ENCODE measurements around the gene TRIO.

The TRIO gene

DNA sequence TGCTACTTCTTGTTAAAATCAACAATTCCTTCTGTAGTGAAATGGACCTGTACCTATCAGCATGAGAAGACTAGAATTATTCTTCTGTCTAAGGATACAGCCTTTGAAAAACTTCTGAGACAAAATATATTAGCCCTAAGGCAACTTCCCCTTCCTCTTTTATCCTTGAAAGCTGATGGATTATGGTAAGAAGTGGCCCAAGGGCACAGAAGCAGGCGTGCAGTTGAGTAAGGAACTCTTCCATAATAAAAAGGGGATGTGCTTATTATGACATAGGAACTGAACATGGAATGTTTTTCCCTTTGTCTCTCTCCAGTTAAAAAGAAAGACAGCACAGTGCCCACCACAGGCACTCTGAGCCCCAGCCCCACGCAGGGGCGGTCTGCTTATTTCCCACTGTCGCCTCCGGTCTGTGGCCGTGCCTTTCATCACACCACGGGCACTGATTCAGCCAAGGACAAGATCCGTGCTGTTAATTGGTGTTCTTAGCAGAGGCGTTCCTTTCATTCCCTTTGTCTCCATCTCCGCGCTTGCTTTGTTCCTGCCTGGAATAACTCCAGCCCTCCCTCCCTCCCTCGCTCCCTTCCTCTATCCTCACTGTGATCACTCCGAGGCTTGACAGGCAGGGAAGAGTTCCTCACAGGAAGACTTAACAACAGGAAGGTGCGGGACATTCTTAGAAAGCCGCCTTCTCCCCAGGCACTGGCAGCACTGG is 302.6 kb downstream of the TRIO start:
- Mint-ChIP-seq H3K36me3 (peaks cover 17% of the 10 kb centered on the region), H3K27ac (no peak overlapping the region), H3K4me3 (no peak overlapping the region), H3K27me3 (no peaks in the 10 kb centered on the region), H3K4me1 (no peaks in the 10 kb centered on the region), H3K9me3 (no peaks in the 10 kb centered on the region)
- DNase-seq (ENCODE audit: low spot score in 2 of 2): no peak
- no peak for ATAC-seq (ENCODE audit: low read depth)

DNA sequence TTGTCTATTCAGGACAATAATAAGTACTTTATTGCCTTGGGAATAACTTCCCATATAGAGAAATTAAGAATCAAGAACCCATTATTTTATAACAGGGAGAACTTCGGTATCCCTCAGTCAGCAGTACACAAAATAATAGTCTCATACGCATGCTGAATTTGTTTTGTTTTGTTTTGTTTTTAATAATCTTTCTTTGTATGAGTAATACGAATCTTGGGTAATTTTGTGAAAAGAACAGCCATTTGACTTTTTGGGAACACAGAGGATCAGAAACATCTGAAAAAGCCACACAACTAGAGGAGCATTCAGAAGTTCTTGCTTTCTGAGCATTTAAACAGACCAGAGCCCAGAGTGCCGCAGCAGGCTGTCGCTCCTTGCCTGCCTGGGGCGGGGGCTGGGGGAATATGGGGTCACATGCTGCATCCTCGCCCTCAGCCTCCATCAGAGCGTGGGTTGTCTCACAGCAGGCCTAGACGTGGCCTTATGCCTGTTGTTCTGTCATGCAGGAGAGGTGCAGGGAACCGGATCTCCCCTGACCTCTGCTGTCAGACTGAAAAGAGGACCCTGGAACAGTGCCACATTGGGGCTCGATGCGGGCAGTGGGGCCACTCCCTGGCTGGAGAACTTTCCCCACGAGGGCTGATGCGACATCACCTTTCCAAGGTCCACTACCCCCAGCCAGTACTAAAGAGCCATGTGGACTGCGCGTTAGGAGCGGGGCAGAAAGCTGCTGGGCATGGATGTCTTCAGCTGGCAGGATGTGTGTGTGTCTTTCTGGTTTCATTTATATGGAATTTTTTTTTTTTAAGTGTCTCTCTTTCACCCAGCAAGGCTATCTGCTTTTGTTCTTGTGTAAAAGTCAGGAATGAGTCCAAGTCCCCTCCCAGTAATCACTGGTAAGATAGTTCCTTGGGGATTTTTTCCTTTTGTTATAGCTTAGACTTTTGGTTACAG is 305.1 kb downstream of the TRIO start:
- Mint-ChIP-seq H3K4me3 (no peak overlapping the region), H3K36me3 (peaks cover 16% of the 10 kb centered on the region), H3K9me3 (no peaks in the 10 kb centered on the region), H3K4me1 (no peaks in the 10 kb centered on the region), H3K27me3 (no peaks in the 10 kb centered on the region), H3K27ac (peak overlapping the region; percentile 78)
- DNase-seq (ENCODE audit: low spot score in 2 of 2) (no peak), ATAC-seq (ENCODE audit: low read depth) (peak; percentile 32)

GRCh38 chr5:14449052-14449661 is 306.0 kb downstream of the TRIO start:
- ATAC-seq (ENCODE audit: low read depth) (no peak), DNase-seq (ENCODE audit: low spot score in 2 of 2) (no peak)
- no peak overlapping the region for H3K27ac Mint-ChIP-seq
- no peaks in the 10 kb centered on the region for H3K27me3 Mint-ChIP-seq
- H3K36me3 Mint-ChIP-seq: peaks cover 21% of the 10 kb centered on the region
- no peaks in the 10 kb centered on the region for H3K9me3 Mint-ChIP-seq
- no peaks in the 10 kb centered on the region for H3K4me1 Mint-ChIP-seq
- H3K4me3 Mint-ChIP-seq: no peak overlapping the region

GRCh38 chr5:14450018-14450524 is 306.9 kb downstream of the TRIO start:
- H3K4me1 Mint-ChIP-seq: no peaks in the 10 kb centered on the region
- ATAC-seq (ENCODE audit: low read depth): no peak
- no peaks in the 10 kb centered on the region for H3K27me3 Mint-ChIP-seq
- no peaks in the 10 kb centered on the region for H3K9me3 Mint-ChIP-seq
- no peak overlapping the region for H3K27ac Mint-ChIP-seq
- no peak overlapping the region for H3K4me3 Mint-ChIP-seq
- peaks cover 29% of the 10 kb centered on the region for H3K36me3 Mint-ChIP-seq
- no peak for DNase-seq (ENCODE audit: low spot score in 2 of 2)

- no peak for ATAC-seq (ENCODE audit: low read depth)
- H3K9me3 Mint-ChIP-seq: no peaks in the 10 kb centered on the region
- H3K27ac Mint-ChIP-seq: no peak overlapping the region
- DNase-seq (ENCODE audit: low spot score in 2 of 2): no peak
- no peak overlapping the region for H3K4me3 Mint-ChIP-seq
- peaks cover 30% of the 10 kb centered on the region for H3K36me3 Mint-ChIP-seq
- no peaks in the 10 kb centered on the region for H3K27me3 Mint-ChIP-seq
- H3K4me1 Mint-ChIP-seq: no peaks in the 10 kb centered on the region
These were observed 307.6 kb downstream of the TRIO start for GRCh38 chr5:14450742-14451141.

DNA sequence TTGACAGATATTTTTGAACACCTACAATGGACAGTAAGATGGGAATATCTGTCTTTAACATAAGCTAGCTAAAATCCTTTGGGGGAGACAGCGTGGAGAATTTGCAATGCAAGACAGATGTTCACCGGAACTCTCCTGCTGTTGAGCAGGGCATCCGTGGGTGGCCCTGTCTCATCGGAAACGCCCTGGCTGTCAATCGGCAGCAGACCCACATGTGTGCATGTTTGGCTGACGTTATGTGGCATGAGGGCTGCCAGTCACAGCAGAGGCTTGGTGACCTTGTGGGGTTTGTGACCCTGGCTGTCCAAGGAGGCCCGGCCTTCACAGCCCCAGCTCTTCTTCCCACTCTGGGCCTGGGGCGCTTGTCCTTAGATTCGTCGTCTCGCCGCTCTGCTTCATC is 308.7 kb downstream of the TRIO start:
- DNase-seq (ENCODE audit: low spot score in 2 of 2) (no peak), ATAC-seq (ENCODE audit: low read depth) (no peak)
- Mint-ChIP-seq H3K36me3 (peaks cover 33% of the 10 kb centered on the region), H3K4me1 (no peaks in the 10 kb centered on the region), H3K27me3 (no peaks in the 10 kb centered on the region), H3K27ac (peak overlapping the region; percentile 60), H3K4me3 (no peak overlapping the region), H3K9me3 (no peaks in the 10 kb centered on the region)

DNA sequence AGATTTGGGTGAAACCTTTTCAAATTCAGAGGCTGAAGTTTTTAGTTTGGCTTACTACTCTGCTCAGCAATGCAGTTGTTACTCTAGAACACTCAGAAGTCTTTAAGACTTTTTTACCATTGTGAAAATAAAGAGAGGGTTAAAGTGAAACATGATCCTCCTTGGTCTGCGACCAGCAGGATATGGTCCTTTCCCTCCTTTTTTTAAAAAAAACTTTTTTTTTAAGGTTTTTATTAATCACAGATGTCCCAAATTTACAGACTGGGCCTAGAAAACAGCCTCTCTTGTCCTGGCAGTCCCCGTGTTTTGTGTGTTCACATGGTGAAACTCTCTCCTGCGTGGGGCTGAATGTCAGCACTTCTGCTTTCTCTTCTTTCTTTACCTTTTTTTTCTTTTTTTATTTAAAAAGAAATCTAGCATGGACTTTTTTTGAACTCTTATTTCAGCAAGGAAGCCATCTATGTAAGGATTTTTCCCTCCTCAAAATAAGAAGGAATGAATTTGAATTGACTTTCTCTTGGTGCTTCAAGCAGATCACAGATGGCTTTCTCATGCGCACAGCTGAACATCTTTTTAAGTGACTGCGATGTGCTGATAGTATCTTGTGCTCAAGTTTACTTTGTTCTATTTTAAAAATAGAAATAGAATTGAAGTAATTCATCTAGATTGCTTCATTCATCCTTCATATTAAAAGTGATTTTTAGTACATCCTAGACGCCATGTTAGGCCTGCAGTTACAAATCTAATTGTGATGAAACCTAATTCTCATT is 309.7 kb downstream of the TRIO start:
- Mint-ChIP-seq H3K4me3 (no peak overlapping the region), H3K9me3 (no peaks in the 10 kb centered on the region), H3K4me1 (no peaks in the 10 kb centered on the region), H3K27me3 (no peaks in the 10 kb centered on the region), H3K36me3 (peaks cover 34% of the 10 kb centered on the region), H3K27ac (peak overlapping the region; percentile 60)
- ATAC-seq (ENCODE audit: low read depth): no peak
- no peak for DNase-seq (ENCODE audit: low spot score in 2 of 2)

GRCh38 chr5:14453481-14453880 is 310.3 kb downstream of the TRIO start:
- no peak overlapping the region for H3K27ac Mint-ChIP-seq
- no peaks in the 10 kb centered on the region for H3K4me1 Mint-ChIP-seq
- H3K9me3 Mint-ChIP-seq: no peaks in the 10 kb centered on the region
- peaks cover 34% of the 10 kb centered on the region for H3K36me3 Mint-ChIP-seq
- no peak for ATAC-seq (ENCODE audit: low read depth)
- H3K4me3 Mint-ChIP-seq: no peak overlapping the region
- no peaks in the 10 kb centered on the region for H3K27me3 Mint-ChIP-seq
- no peak for DNase-seq (ENCODE audit: low spot score in 2 of 2)

DNA sequence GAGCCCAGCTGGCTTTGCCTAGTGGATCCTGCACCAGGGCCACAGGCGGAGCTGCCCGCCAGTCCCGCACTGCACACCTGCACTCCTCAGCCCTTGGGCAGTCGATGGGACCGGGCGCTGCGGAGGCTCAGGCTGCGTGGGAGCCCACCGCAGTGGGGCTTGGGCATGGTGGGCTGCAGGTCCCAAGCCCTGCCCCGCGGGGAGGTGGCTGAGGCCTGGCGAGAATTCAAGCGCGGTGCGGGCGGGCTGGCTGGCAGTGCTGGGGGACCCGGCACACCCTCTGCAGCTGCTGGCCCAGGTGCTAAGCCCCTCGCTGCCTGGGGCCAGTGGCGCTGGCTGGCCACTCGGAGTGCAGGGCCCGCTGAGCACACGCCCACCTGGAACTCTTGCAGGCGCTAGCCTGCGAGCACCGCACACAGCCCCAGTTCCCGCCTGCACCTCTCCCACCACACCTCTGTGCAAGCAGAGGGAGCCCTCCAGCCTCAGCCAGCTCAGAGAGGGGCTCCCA is 312.7 kb downstream of the TRIO start:
- no peak overlapping the region for H3K27ac Mint-ChIP-seq
- H3K4me1 Mint-ChIP-seq: no peaks in the 10 kb centered on the region
- no peaks in the 10 kb centered on the region for H3K9me3 Mint-ChIP-seq
- no peak for ATAC-seq (ENCODE audit: low read depth)
- H3K4me3 Mint-ChIP-seq: no peak overlapping the region
- H3K36me3 Mint-ChIP-seq: peaks cover 32% of the 10 kb centered on the region
- no peaks in the 10 kb centered on the region for H3K27me3 Mint-ChIP-seq
- no peak for DNase-seq (ENCODE audit: low spot score in 2 of 2)

DNA sequence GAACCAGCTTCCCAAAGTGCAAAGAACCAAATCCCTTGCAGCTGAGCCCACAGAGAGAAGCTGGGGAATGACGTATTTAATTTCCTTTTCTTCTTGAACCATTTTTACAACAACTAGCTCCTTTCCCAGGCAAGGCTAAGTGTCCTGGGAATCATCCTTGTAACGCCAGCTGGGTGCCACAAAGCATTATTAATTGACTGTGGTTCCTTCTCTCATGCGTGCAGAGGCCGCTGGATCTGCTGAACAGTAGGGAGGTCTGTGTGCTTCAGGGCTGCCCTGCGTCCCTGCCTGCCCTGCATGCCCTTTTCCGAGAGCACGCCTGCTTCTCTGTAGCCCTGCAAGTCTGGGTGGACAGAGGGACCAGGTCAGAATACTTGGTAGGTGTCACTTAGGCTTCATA is 314.3 kb downstream of the TRIO start:
- Mint-ChIP-seq H3K27ac (no peak overlapping the region), H3K4me3 (no peak overlapping the region), H3K36me3 (peaks cover 31% of the 10 kb centered on the region), H3K9me3 (no peaks in the 10 kb centered on the region), H3K4me1 (no peaks in the 10 kb centered on the region), H3K27me3 (no peaks in the 10 kb centered on the region)
- DNase-seq (ENCODE audit: low spot score in 2 of 2) (no peak), ATAC-seq (ENCODE audit: low read depth) (no peak)

- H3K36me3 Mint-ChIP-seq: peaks cover 35% of the 10 kb centered on the region
- H3K4me1 Mint-ChIP-seq: no peaks in the 10 kb centered on the region
- H3K9me3 Mint-ChIP-seq: no peaks in the 10 kb centered on the region
- no peak overlapping the region for H3K27ac Mint-ChIP-seq
- ATAC-seq (ENCODE audit: low read depth) (no peak), DNase-seq (ENCODE audit: low spot score in 2 of 2) (no peak)
- H3K4me3 Mint-ChIP-seq: no peak overlapping the region
- no peaks in the 10 kb centered on the region for H3K27me3 Mint-ChIP-seq
These were observed 315.3 kb downstream of the TRIO start for GRCh38 chr5:14458414-14458813.

GRCh38 chr5:14460844-14461398 is 317.8 kb downstream of the TRIO start:
- ATAC-seq (ENCODE audit: low read depth): no peak
- no peak for DNase-seq (ENCODE audit: low spot score in 2 of 2)
- H3K9me3 Mint-ChIP-seq: no peaks in the 10 kb centered on the region
- H3K27me3 Mint-ChIP-seq: no peaks in the 10 kb centered on the region
- peaks cover 2% of the 10 kb centered on the region for H3K4me1 Mint-ChIP-seq
- H3K4me3 Mint-ChIP-seq: no peak overlapping the region
- peak overlapping the region; percentile 4 for H3K27ac Mint-ChIP-seq
- H3K36me3 Mint-ChIP-seq: peaks cover 37% of the 10 kb centered on the region

- peaks cover 33% of the 10 kb centered on the region for H3K36me3 Mint-ChIP-seq
These were observed 319.5 kb downstream of the TRIO start for GRCh38 chr5:14462681-14463080.

More at GRCh38 chr5:14462681-14463080, 319.5 kb downstream of the TRIO start:
- no peak for ATAC-seq (ENCODE audit: low read depth)
- Mint-ChIP-seq H3K9me3 (no peaks in the 10 kb centered on the region), H3K27ac (no peak overlapping the region), H3K4me1 (peaks cover 2% of the 10 kb centered on the region), H3K27me3 (no peaks in the 10 kb centered on the region), H3K4me3 (no peak overlapping the region)
- no peak for DNase-seq (ENCODE audit: low spot score in 2 of 2)

All from memory B cell (primary cell).